SU-DHL-6 (cell line): ENCODE results near the gene ANKRD33.

Experiments used
- CTCF ChIP-seq: fragments of 200-600 bp; sonication (generic); IDR thresholded peaks from one replicate; pipeline ENCODE4 v1.5.1; 2017; ENCODE audit warnings: antibody characterized with exemption, mild to moderate bottlenecking, low read length, moderate library complexity; ENCODE audit not compliant: insufficient read depth, poor library complexity, severe bottlenecking
- EZH2phosphoT487 ChIP-seq: fragments of 200-600 bp; sonication (generic), shearing (Covaris generic); conservative IDR thresholded peaks from 2 replicates; pipeline ENCODE4 v1.6.1; 2018; ENCODE audit warnings: mild to moderate bottlenecking, antibody characterized with exemption, low read length, moderate library complexity, mixed read lengths

GRCh38 chr12:51870504-51870903, 17.4 kb upstream of the ANKRD33 start:
- no peak for TF ChIP-seq CTCF
- TF ChIP-seq EZH2phosphoT487: no peak
